A549 (cell line): ENCODE measurements around the gene COBLL1.

ENCODE experiments used
- CTCF ChIP-seq: fragments of >200 bp; sonication (Bioruptor Twin); formaldehyde crosslinking; IDR thresholded peaks from 3 replicates; pipeline ENCODE4 v1.5.1; 2016
- EP300 ChIP-seq, 2 experiments: fragments of >200 bp; sonication (Bioruptor Twin); formaldehyde crosslinking; IDR thresholded peaks; 2 replicates in 1 of 2; 3 replicates in 1 of 2; pipeline ENCODE4 v1.6.1; 2016 to 2017
- ESRRA ChIP-seq: fragments of 150-350 bp; IDR thresholded peaks from 2 replicates; pipeline ENCODE4 v1.6.1; 2014; ENCODE audit warnings: mild to moderate bottlenecking, low read length, borderline replicate concordance
- JUN ChIP-seq, 2 experiments: fragments of >200 bp; sonication (Bioruptor Twin); formaldehyde crosslinking; IDR thresholded peaks; 2 replicates in 1 of 2; 3 replicates in 1 of 2; pipeline ENCODE4 v1.6.1; 2016 to 2017
- PHF8 ChIP-seq: fragments of 200-600 bp; sonication (generic); IDR thresholded peaks from 2 replicates; pipeline ENCODE4 v1.6.1; 2016; ENCODE audit warnings: low read depth, mild to moderate bottlenecking, antibody characterized with exemption, moderate library complexity, borderline replicate concordance
- POLR2A ChIP-seq: IDR thresholded peaks from 2 replicates; pipeline ENCODE4 v1.6.1; 2012; ENCODE audit warnings: mild to moderate bottlenecking, low read length

GRCh38 chr2:164642268-164642667, 199.4 kb downstream of the COBLL1 start:
- TF ChIP-seq EP300 (IDR thresholded peaks at IDR 0.05) (no peak), PHF8 (no peak), CTCF (no peak), ESRRA (no peak), POLR2A (no peak), JUN (IDR thresholded peaks at IDR 0.05) (no peak)
